HG02840 (cell line): Measurements from ENCODE around the gene NR6A1.

Experiments used
- ATAC-seq: cut with Tn5 transposase; IDR thresholded peaks from one replicate; pipeline ENCODE4 v1.9.1; 2021; ENCODE audit warnings: mild to moderate bottlenecking, moderate library complexity, moderate number of reproducible peaks; ENCODE audit not compliant: unreplicated experiment, low FRiP score

Gene NR6A1

DNA sequence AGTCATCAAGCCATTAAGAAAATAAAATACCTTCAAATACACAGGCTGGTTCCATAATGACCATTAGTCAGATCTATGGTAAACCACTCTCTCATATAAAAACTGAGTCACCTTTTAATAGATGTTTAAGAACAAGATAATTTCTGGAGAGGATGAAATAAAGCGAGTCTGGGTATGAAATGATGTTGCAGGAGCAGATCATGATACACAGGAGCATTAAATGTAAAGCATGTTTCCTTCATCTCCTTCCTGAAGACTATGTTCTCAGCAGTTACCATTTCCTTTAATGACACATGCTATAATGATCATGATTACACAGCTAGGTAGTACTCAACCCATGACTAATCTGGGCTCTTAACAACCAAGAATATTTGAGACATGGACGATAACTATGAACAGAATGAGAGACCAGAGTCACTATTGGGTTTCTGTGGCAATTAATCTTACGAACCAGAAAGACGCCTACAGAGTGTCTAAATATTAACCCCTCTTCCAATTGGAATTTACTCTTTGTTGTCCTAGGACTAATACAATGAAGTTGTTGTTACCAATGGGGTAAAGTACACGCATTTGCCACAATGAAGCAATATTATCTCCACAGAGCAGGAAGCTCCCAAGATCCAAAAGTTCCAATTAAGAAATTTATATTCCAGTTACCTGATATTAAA lies 105.6 kb downstream of the NR6A1 start:
- ATAC-seq, result no peak

DNA sequence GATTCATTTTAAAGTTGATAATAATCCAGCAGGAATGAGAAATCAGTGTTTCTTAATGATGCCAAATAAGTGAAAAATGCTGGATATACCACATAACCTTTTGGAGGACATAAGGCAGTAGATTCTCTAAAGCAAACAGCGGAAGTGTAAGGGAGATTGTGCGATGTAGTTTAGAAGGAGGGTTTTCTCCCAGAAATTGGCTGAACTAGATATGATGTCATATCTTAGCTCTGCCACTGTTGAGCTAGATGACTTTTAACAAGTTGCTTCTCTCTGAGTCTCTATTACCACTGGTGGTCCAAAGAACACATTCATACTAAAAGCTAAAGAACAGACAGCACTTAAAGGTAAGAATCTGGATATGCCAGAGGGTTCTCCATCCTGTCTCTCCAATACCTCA lies 107.0 kb downstream of the NR6A1 start:
- ATAC-seq, result no peak

DNA sequence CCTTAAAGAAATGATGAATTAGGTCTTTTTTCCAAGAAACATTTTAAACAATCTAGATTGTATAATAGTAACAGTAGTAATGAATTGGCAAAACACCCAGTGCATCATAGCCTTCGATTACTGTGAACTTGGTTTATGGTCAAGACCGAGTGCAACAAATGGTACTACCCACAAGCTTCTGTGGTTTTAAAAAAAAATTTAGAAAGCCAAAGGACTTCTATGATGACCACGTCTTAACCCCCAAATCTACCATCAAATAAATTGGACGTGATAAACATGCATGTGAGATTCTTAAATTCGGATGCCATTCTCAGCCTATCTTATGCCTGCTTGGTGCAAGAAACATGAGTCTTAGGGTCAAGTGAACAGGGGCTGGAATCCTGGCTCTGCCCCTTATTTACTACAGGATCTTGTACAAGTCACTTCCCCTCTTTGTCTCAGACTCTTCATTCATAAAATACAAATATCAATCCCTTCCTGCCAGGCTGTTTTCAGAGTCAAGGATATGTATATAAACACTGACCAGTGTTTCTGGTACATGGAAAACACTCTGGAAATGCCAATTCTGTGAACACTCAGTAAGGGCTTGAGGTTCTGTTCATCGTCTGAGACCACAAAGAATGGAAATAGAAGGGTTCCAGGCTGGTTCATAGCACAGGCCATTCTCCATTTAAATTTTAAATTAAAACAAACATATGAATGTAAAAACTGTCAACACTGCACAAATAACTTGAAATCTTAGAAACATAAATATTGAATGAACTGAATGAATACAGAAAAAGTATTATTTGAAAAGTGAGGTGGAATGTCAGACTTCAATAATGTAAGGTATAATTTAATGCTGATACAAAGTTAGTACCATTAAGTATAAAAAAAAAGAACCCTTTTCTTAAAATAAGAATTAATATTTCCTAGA lies 107.8 kb downstream of the NR6A1 start:
- ATAC-seq, result no peak

DNA sequence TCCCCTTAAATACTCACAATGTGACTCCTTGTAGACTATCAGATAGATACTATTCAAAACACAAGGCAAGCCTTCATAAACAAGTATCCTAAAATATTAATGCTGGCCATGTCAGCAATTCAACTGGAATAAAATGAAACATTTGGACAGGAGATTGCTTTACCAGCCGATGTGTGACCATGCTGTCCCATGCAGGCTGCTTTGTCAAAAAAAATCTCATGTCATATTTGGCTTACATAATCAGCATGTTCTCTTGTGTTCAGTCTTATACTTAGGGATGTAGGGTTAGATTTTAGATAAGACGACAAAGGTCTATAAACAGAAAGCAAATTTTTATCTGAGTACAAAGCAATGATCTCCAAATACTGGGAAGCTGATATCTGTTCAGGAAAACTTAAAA lies 108.5 kb downstream of the NR6A1 start:
- ATAC-seq, result no peak

DNA sequence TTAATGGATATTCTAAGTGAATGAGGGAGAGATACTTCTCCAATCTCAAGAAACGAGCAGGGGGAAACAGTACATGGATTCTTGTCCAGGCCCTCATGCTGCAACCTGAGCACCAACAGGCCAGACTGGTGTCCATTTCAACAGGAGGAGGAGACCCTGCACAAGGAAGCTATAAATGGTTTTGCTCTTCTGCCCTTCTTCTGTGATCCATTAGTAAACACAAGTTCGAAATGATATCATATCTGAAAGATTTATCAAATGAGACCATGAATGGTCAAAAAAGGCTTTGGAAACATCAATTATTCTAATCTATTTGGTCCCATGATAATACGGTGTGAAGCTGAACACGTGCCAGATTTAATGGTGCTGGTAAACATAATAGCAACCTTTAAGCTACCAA lies 109.8 kb downstream of the NR6A1 start:
- no peak for ATAC-seq

DNA sequence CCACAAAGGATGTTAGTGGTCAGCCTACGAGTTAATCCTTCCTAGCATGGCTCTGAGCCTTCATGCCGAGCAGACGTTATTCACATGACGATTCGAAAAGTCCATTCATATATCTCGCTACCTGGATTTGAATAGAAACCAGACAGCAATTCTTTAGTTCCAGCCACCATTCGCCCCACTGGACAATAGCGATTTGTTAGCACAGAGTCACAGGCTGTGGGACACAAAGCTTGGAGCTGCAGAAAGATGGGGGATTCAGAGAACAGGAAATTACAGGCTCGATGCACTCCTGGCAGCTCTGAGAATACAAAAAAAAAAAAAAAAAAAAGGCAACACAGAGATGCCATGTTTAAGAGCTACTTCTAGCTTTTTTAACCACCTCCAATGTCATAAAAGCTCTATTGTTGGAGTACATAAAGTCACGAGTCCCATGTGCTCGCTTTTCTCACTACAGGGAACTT lies 110.7 kb downstream of the NR6A1 start:
- ATAC-seq, result no peak

DNA sequence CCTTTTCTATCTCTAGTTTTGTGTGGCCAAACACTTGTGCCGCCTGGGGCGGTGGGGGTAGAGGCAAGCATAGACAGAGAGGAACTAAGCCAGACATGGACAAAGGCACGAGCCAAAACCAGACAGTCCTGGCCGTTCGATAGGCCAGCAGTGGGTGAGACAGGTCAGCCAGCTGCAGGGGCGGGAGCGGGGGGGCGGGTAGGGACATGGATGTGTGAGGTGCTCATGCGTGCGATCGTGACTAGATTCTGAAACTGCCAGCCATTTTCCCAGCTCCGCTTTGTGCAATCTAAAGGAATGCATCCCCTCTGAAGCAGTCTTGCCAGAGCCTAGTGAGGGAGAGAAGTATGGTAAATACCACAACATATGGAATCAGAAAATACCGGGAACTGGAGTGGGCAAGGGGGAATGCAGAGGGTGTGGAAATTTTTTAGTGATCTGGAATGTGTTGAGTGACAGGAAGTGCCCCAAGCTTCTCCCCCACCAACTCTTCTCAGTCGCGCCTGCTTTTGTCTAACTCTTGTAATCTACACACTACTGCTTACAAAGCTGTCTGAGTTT lies 111.9 kb downstream of the NR6A1 start:
- ATAC-seq, result no peak

DNA sequence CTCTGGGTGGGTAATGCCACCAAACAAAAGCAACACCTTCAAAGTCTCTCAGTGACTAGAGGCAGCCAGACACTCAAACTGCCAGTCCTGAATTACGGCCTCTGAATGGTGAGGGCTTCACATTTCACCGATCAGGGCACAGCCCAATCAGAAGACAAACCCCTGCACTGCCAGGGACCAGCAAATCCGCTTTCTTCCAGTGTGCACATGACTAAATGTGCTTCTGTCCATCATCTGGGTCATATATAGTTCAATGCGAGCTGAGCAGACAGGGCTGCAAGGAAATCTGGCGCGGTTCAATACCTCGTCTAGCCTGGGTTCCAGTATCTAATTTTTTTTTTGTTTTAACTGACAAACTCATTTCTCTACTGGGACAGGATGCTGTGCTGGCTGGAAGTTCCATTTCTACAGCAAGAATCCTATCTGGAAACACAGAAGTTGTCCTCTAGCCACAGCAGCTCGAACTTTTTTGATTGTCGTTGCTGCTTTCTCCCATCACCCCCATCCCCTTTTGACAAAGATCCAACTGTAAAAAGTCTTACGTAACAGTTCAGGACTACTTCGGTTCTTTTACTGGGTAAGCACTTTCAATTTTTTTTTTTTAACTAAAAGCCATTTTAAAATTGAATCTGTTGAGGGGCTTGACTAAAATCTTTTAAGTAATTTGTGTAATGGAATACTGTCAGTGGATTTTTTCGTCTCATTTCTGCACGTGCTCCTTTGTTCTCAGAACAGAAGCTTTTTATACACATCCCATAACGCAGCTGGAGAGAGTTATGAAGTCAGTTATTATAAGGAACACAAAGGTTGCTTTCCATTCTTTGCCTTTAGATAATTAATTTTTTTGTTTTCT lies 112.7 kb downstream of the NR6A1 start:
- peak; percentile 83 for ATAC-seq

DNA sequence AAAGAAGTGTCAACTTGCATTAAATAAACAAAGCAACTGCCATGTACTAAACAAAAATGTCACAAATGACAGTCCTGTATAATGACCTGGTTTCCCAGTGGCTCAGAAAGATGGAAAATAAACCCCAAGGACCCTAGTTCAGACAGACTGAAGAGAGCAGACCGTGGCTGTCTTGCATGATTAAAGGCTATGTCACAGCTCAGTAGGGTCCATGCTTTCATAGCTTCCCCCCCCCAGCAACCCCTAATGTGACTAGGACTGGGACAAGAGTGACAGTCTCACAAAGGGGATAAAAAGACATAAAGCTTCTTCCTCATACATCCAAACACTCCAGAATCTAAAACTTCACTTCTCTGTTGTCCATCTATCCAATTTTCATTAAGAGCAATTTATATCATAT lies 113.6 kb downstream of the NR6A1 start:
- no peak for ATAC-seq

DNA sequence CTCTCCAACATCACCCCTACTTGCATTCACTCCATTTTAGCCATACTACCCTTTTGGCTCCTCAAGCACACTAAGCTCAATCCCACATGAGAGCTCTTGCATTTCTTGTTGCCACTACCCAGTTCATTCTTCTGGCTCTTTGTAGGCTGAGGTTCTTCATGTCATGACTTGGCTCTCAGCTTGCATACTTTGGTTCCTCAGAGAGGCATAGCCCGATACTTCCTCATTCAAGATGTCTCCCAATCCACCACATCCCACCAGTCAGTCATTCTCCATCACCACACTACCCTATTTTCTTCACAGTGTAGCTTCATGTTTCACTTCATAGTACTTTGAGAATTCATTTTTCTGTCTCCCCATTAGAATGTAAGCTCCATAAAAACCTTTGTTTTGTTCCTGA lies 116.7 kb downstream of the NR6A1 start:
- ATAC-seq, result no peak

DNA sequence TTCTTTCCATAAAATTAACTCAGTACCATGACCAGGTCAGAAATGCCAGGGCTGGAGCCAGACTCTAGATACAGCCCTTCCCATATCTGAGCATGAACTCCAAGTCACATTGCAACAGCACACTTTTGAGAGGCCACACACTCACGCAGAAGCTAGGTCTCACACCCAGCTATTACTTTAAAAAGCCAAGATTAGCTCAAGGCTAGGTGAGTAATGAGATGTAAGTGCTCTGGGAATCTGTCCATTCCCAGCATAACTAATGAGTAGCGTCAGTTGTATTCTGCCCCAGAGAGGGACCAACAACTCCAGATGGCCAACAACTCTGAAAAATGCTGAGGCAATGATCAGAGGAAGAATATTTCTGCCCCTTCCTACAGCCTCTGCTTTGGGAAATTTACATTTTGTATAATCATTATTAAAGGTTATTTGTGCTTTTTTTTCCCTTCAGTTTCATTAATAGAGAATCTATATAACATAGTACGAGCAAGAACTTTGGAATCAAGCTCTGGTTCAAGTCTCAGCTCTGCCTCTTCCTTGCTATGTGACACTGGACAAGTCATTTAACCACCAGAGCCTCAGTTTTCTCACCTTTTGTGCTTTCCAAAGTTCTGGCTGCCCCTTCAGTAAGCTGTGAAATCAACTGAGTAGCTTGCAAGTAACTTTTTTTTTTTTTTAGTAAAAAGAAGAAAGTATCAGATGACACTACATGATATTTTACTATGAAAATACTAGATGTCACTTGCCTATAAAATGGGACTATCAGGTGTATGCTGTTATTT lies 118.3 kb downstream of the NR6A1 start:
- ATAC-seq, result no peak

DNA sequence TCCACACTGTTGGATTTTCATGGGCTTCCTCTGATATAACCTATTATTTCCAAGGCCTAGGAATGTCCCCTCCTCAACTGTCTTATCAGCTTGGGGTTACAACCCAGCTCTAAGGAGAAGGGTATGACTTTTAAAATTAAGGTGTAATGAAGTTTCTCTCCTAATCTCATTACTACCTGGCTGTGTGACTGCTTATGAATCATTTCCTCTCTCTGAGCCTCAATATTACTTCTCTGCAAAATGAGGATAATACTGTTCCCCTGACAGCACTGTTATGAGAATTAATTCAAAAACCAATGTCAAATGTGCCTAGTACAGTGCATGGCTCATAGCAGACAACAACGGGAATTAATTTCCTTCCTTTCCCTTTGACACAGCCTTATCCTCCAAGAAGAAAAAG lies 118.9 kb downstream of the NR6A1 start:
- no peak for ATAC-seq

DNA sequence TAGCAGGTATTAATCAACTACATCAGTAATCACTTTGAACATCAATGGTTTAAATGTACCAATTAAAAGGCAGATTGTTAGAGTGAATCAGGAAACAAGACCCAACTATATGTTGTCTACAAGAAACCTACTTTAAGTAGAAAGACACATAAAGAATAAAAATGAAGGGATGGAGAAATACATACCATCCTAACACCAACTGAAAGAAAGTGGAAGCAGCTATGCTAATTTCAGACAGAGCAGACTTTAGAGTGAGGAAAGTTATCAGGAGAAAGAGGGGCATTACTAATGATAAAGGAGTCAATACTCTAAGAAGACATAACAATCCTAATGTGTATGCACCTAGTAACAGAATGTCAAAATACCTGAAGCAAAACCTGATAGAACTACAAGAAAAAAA lies 125.8 kb downstream of the NR6A1 start:
- no peak for ATAC-seq

DNA sequence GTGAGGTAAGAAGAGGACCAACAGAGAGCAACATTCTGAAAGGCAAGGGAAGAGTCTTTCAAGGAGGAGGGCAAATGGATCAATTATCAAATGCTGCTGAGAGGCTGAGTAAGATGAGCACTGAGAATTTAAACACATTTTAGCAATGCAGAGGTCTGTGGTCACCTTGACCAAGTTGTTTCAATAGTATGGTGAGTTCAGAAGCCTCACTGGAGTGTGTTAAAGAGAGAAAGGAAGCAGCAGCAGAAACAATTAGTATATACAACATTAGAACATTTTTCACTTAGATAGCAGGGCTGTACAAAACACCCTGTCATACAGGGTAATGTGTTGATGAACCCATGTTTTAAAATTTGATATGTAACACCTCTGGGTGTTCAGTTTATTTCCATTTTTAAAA lies 131.5 kb downstream of the NR6A1 start:
- no peak for ATAC-seq

DNA sequence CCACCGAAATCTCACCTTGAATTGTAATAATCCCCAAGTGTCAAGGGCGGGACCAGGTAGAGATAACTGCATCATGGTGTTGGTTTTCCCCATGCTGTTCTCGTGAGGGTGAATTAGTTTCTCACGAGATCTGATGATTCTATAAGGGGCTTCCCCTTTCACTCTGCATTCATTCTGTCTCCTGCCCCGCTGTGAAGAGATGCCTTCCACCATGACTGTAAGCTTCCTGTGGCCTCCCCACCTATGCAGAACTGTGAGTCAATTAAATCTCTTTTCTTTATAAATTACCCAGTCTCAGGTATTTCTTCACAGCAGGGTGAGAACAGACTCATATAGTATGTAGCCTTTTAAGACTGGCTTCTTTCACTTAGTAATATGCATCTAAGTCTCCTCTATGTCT lies 135.8 kb downstream of the NR6A1 start:
- ATAC-seq, result no peak

DNA sequence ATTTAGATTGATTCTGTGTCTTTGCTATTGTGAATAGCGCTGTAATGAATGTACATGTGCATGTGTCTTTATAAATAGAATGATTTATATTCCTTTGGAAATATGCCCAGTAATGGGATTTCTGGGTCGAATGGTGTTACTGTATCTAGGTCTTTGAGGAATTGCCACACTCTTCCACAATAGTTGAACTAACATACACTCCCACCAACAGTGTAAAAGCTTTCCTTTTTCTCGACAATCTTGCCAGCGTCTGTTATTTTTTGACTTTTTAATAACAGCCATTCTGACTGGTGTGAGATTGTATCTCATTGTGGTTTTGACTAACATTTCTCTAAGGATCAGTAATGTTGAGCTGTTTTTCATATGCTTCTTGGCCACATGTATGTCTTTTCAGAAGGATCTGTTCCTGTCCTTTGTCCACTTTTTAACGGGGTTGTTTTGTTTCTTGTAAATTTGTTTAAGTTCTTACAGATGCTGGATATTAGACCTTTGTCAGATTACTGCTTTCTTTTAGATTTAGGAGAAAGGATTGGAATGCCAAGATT lies 139.0 kb downstream of the NR6A1 start:
- no peak for ATAC-seq

DNA sequence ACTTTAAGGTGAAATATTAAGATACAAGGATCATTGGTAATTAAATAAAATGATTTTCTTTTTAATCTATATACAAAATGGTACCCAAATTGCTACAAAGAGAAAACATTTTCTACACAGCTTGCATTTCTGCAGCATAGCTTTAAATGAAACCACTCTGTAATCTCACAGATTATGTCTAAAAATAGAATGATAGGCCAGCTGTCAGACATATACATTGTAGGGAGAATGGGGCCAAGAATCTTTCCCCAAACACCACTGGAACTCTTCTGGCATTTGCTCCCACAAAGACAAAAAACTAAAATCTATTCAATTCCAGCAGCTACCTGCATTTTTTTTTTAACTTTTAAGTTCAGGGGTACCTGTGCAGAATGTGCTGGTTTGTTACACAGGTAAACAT lies 139.8 kb downstream of the NR6A1 start:
- ATAC-seq, result no peak

DNA sequence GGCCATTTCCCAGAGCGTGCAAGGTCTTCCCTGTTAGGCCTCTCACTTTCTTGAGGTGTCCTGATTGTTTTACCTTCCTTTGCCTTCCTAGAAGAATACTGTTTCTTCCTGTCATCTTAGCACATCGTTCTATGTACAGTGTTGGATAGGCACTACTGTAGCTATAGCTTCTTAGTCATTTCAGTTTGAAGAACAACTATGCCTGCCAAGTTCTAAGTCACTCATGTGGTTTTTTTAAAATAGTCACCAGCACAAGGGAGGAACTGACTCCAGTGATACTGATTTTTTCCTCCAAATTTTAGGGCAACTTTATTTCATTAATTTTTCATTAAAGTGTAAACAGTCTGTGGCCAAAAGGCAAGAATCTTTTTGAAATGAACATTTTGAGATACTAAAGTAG lies 141.5 kb downstream of the NR6A1 start:
- ATAC-seq, result no peak

DNA sequence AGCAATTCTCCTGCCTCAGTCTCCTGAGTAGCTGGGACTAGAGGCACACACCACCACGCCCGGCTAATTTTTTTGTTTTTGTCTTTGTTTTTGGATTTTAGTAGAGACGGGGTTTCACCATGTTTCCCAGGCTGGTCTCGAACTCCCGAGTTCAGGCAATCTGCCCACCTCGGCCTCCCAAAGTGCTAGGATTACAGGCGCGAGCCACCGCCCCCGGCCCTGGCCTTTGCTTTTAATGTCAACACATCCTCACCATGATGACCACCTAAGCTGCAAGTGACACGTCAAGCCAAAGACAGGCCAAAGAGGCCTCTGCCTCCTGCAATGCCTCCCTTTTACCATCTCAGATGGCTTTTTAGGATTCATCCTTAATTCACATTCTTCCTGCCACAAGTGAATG lies 142.4 kb downstream of the NR6A1 start:
- ATAC-seq, result no peak

DNA sequence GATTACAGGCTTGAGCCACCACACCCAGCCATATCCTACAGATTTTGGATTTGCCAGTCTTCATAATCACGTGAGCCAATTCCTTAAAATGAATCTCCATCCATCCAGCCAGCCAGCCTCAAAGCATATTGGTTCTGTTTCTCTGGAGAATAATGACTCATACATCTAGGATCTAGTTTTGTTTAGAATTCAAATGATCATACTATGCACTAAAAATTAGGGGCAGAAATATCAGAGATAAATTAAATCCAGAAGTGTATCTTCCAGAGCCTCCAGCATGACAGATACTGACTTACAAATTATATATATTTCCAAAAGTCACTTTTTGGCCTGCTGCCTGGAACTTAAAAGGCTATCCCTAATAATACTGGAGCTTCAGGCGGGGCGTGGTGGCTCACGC lies 144.8 kb downstream of the NR6A1 start:
- ATAC-seq, result no peak
